ENCODE results near the gene BMP4. TPM values are rescaled to one million over a fixed set of nuclear protein-coding genes. Genes with fewer than 3 reads are reported as not detected.

The BMP4 gene
- total and polyA plus RNA-seq, 2 donors (not counting 3 experiments of a cell fraction or from before 2014, with no cell fraction given): 238 to 311 TPM

DNA sequence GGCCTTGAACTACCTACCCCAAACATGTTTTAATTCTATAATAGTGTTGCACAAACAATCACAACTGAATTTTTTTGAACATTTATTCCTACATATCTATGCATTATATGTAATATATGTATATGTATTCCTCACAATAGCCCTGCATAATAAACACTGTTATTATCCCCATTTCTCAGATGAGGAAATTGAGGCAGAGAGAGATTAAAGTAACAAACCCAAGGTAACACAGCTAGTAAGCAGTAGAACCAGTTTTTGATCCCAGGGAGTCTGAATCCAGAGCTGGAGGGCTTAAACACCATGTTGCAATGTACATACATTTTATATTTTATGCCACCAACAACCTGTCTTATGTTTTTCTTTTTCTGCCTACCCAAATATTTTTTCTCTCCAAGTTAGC lies 26.5 kb upstream of the BMP4 start:
- dilution Hi-C loops (cut with MboI; ENCODE audit: extremely low pct_ligation_motif_present, low sequenced_read_pairs) (no loop called here), intact Hi-C loops (cut with micrococcal nuclease) (no loop called here)
- DNase-seq (ENCODE audit: low read depth, low spot score) (no peak), FAIRE-seq (no peak)
- TF ChIP-seq, protein P1, sequence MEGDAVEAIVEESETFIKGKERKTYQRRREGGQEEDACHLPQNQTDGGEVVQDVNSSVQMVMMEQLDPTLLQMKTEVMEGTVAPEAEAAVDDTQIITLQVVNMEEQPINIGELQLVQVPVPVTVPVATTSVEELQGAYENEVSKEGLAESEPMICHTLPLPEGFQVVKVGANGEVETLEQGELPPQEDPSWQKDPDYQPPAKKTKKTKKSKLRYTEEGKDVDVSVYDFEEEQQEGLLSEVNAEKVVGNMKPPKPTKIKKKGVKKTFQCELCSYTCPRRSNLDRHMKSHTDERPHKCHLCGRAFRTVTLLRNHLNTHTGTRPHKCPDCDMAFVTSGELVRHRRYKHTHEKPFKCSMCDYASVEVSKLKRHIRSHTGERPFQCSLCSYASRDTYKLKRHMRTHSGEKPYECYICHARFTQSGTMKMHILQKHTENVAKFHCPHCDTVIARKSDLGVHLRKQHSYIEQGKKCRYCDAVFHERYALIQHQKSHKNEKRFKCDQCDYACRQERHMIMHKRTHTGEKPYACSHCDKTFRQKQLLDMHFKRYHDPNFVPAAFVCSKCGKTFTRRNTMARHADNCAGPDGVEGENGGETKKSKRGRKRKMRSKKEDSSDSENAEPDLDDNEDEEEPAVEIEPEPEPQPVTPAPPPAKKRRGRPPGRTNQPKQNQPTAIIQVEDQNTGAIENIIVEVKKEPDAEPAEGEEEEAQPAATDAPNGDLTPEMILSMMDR (IDR thresholded peaks at IDR 0.05; ENCODE audit: extremely low read depth in 1 of 2, insufficient read depth in 1 of 2, low read depth in 1 of 2, low read length in 2 of 2): no peak
- no peak for TF ChIP-seq POLR2AphosphoS5 (IDR thresholded peaks at IDR 0.05; ENCODE audit: insufficient read depth, low read depth, low read length)
- TF ChIP-seq, protein P2, sequence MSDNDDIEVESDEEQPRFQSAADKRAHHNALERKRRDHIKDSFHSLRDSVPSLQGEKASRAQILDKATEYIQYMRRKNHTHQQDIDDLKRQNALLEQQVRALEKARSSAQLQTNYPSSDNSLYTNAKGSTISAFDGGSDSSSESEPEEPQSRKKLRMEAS (IDR thresholded peaks at IDR 0.05; ENCODE audit: insufficient read depth, insufficient read length): no peak
- no peak for TF ChIP-seq EZH2 (IDR thresholded peaks at IDR 0.05; ENCODE audit: borderline replicate concordance, low read depth, low read length, severe bottlenecking)
- TF ChIP-seq FOS (IDR thresholded peaks at IDR 0.05; ENCODE audit: borderline replicate concordance, insufficient read depth, low read length): no peak
- Histone ChIP-seq H3K79me2 (ENCODE audit: control insufficient read depth, insufficient read depth, low read length) (no peaks in the 10 kb centered on the region), H3K36me3 (ENCODE audit: control insufficient read depth in 2 of 2, extremely low read depth in 1 of 2, insufficient read depth in 2 of 2, low read length in 2 of 2) (no peaks in the 10 kb centered on the region), H3K27me3 (ENCODE audit: control insufficient read depth in 2 of 2, insufficient read depth in 2 of 2, low read length in 2 of 2) (no peaks in the 10 kb centered on the region), H3K9me3 (replicated peaks; ENCODE audit: control insufficient read depth, insufficient read depth, low read length) (no peaks in the 10 kb centered on the region), H3K9me1 (replicated peaks; ENCODE audit: control insufficient read depth, extremely low read depth, insufficient read depth, low read length) (no peaks in the 10 kb centered on the region), H3K4me1 (ENCODE audit: control insufficient read depth, extremely low read depth, insufficient read depth, low read length) (no peaks in the 10 kb centered on the region), H4K20me1 (replicated peaks; ENCODE audit: control insufficient read depth, extremely low read depth, insufficient read depth, low read length) (no peaks in the 10 kb centered on the region), H3K4me2 (ENCODE audit: insufficient read depth, low read length) (no peak overlapping the region), H3K27ac (ENCODE audit: insufficient read depth, low read depth, low read length) (no peak overlapping the region), H3K4me3 (replicated peaks in 1 of 3; ENCODE audit: insufficient read depth in 1 of 3, low read depth in 1 of 3, low read length in 3 of 3) (no peak overlapping the region), H3K9ac (replicated peaks; ENCODE audit: extremely low read depth, insufficient read depth, low read length) (no peak overlapping the region), H2AFZ (ENCODE audit: low read depth, low read length) (no peak overlapping the region)
- CTCF ChIA-PET: no interaction called here
- POLR2A ChIA-PET: no interaction called here
- BruUV-seq (replicated peaks): no TSS peak

DNA sequence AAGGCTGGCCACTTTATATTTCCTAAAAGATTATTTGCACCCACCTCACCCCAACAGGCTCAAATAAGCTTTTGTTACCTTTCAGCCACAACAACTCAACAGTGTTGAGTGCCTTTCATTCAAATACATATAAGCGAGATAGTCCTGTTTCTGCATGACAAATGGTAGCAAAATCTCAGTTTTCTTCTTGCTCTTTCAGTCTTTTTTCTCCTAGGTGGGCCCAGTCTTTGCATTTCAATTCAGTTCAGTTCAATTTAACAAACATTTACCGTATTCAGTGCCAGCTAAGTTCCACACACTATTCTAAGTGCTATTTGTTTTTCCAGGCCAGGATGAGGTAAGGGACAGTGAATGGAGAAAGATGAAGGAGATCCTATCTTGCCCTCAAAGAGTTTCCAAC lies 25.9 kb upstream of the BMP4 start:
- FAIRE-seq: no peak
- no peaks in the 10 kb centered on the region for H3K36me3 ChIP-seq (ENCODE audit: control insufficient read depth in 2 of 2, extremely low read depth in 1 of 2, insufficient read depth in 2 of 2, low read length in 2 of 2)
- POLR2A ChIA-PET: no interaction called here
- no peaks in the 10 kb centered on the region for H3K4me1 ChIP-seq (ENCODE audit: control insufficient read depth, extremely low read depth, insufficient read depth, low read length)
- TF ChIP-seq, protein P1 (IDR thresholded peaks at IDR 0.05; ENCODE audit: extremely low read depth in 1 of 2, insufficient read depth in 1 of 2, low read depth in 1 of 2, low read length in 2 of 2): no peak
- TF ChIP-seq JUN (IDR thresholded peaks at IDR 0.05; ENCODE audit: borderline replicate concordance, insufficient read depth, insufficient read length, low read depth) (no peak), POLR2A (IDR thresholded peaks at IDR 0.05; ENCODE audit: low read depth, low read length) (no peak), EZH2 (IDR thresholded peaks at IDR 0.05; ENCODE audit: borderline replicate concordance, low read depth, low read length, severe bottlenecking) (no peak), FOS (IDR thresholded peaks at IDR 0.05; ENCODE audit: borderline replicate concordance, insufficient read depth, low read length) (no peak), POLR2AphosphoS5 (IDR thresholded peaks at IDR 0.05; ENCODE audit: insufficient read depth, low read depth, low read length) (no peak), GATA2 (IDR thresholded peaks at IDR 0.05; ENCODE audit: insufficient read depth, insufficient read length, low read depth, low read length) (no peak), MYC (IDR thresholded peaks at IDR 0.05; ENCODE audit: low read depth, low read length) (no peak)
- TF ChIP-seq, protein P2 (IDR thresholded peaks at IDR 0.05; ENCODE audit: insufficient read depth, insufficient read length): no peak
- CTCF ChIA-PET: interaction anchor here (1.5 kb wide), 1 partner anchor 19 kb away, joined by 3 read pairs; no protein-coding TSS in a partner anchor
- intact Hi-C loops (cut with micrococcal nuclease): no loop called here
- H4K20me1 ChIP-seq (replicated peaks; ENCODE audit: control insufficient read depth, extremely low read depth, insufficient read depth, low read length): no peaks in the 10 kb centered on the region
- no peak overlapping the region for H3K4me2 ChIP-seq (ENCODE audit: insufficient read depth, low read length)
- H3K27ac ChIP-seq (ENCODE audit: insufficient read depth, low read depth, low read length): no peak overlapping the region
- DNase-seq (ENCODE audit: low read depth, low spot score): no peak
- H3K9ac ChIP-seq (replicated peaks; ENCODE audit: extremely low read depth, insufficient read depth, low read length): no peak overlapping the region
- H3K9me3 ChIP-seq (replicated peaks; ENCODE audit: control insufficient read depth, insufficient read depth, low read length): no peaks in the 10 kb centered on the region
- no peaks in the 10 kb centered on the region for H3K79me2 ChIP-seq (ENCODE audit: control insufficient read depth, insufficient read depth, low read length)
- H2AFZ ChIP-seq (ENCODE audit: low read depth, low read length): no peak overlapping the region
- dilution Hi-C loops (cut with MboI; ENCODE audit: extremely low pct_ligation_motif_present, low sequenced_read_pairs): no loop called here
- no peaks in the 10 kb centered on the region for H3K9me1 ChIP-seq (replicated peaks; ENCODE audit: control insufficient read depth, extremely low read depth, insufficient read depth, low read length)
- no peaks in the 10 kb centered on the region for H3K27me3 ChIP-seq (ENCODE audit: control insufficient read depth in 2 of 2, insufficient read depth in 2 of 2, low read length in 2 of 2)
- H3K4me3 ChIP-seq (replicated peaks in 1 of 3; ENCODE audit: insufficient read depth in 1 of 3, low read depth in 1 of 3, low read length in 3 of 3): no peak overlapping the region
- no TSS peak for BruUV-seq (replicated peaks)
